OCI-LY7 (cell line): ENCODE results near the gene SDCCAG8. TPM values are rescaled to one million over a fixed set of nuclear protein-coding genes. Genes with fewer than 3 reads are reported as not detected.

ENCODE experiments used
- BruUV-seq: library from RNA; stranded (reverse); fragments of 400-500 nt; replicated peaks from 2 replicates; lab custom pipeline; 2021; lab: Mats Ljungman, UMichigan
- CTCF ChIA-PET: fragments of 300-600 bp; sonication (Branson Sonifier 250); formaldehyde crosslinking; loops from one replicate; lab custom pipeline; 2022; ENCODE audit warnings: antibody characterized with exemption; ENCODE audit not compliant: unreplicated experiment; lab: Charles Lee
- POLR2A ChIA-PET: fragments of 300-600 bp; sonication (Branson Sonifier 250); formaldehyde crosslinking; loops from one replicate; lab custom pipeline; 2022; ENCODE audit warnings: antibody characterized with exemption; lab: Charles Lee
- DNase-seq: peaks from one replicate; pipeline ENCODE4 v3.0.0-alpha.2; 2015; ENCODE audit warnings: low spot score
- H2AFZ ChIP-seq: fragments of 200-600 bp; sonication (generic), shearing (Covaris generic); 2 replicates; pipeline ENCODE4 v1.6.1; 2014; ENCODE audit warnings: mild to moderate bottlenecking, antibody characterized with exemption, low read length, moderate library complexity
- H3K27ac ChIP-seq: fragments of 200-600 bp; sonication (generic); 2 replicates; pipeline ENCODE4 v1.5.1; 2014; ENCODE audit warnings: mixed run types, low read depth, mild to moderate bottlenecking, moderate library complexity, low read length, inconsistent platforms; ENCODE audit not compliant: poor library complexity, severe bottlenecking
- H3K36me3 ChIP-seq: fragments of 200-600 bp; sonication (generic); 2 replicates; pipeline ENCODE4 v1.6.1; 2014; ENCODE audit warnings: mild to moderate bottlenecking, antibody characterized with exemption, low read length, moderate library complexity, mixed read lengths; ENCODE audit not compliant: insufficient read depth
- H3K4me1 ChIP-seq: fragments of 200-600 bp; sonication (generic); 2 replicates; pipeline ENCODE4 v1.5.1; 2014; ENCODE audit warnings: mild to moderate bottlenecking, low read length; ENCODE audit not compliant: insufficient read depth, poor library complexity, severe bottlenecking
- H3K4me2 ChIP-seq: fragments of 200-600 bp; sonication (generic); 2 replicates; pipeline ENCODE4 v1.6.1; 2014; ENCODE audit warnings: mild to moderate bottlenecking, low read length
- H3K4me3 ChIP-seq: fragments of 200-600 bp; sonication (generic); 2 replicates; pipeline ENCODE4 v1.5.1; 2014; ENCODE audit warnings: mild to moderate bottlenecking, low read depth, low read length; ENCODE audit not compliant: poor library complexity, severe bottlenecking
- H3K79me2 ChIP-seq: fragments of 200-600 bp; sonication (generic); 2 replicates; pipeline ENCODE4 v1.6.1; 2016; ENCODE audit warnings: low read depth, mild to moderate bottlenecking, low read length, moderate library complexity, mixed read lengths; ENCODE audit not compliant: insufficient read depth
- H3K9me2 ChIP-seq: fragments of 200-600 bp; sonication (generic); 2 replicates; pipeline ENCODE4 v1.6.1; 2016; ENCODE audit warnings: mild to moderate bottlenecking, low read length, mixed read lengths; ENCODE audit not compliant: insufficient read depth
- H3K9me3 ChIP-seq: fragments of 200-600 bp; sonication (generic); 2 replicates; pipeline ENCODE4 v1.6.1; 2014; ENCODE audit warnings: mild to moderate bottlenecking, mixed run types, low read length, mixed read lengths
- H4K20me1 ChIP-seq: fragments of 200-600 bp; sonication (generic); 2 replicates; pipeline ENCODE4 v1.6.1; 2014; ENCODE audit warnings: mild to moderate bottlenecking, antibody characterized with exemption, low read length, moderate library complexity, mixed read lengths; ENCODE audit not compliant: insufficient read depth
- CTCF ChIP-seq: fragments of 200-600 bp; sonication (generic); conservative IDR thresholded peaks from 2 replicates; pipeline ENCODE4 v1.5.1; 2014; ENCODE audit warnings: mild to moderate bottlenecking, antibody characterized with exemption, low read length, moderate library complexity, mixed read lengths
- EZH2phosphoT487 ChIP-seq: fragments of 200-600 bp; sonication (generic); IDR thresholded peaks from 2 replicates; pipeline ENCODE4 v1.6.1; 2018; ENCODE audit warnings: low read depth, borderline replicate concordance, mild to moderate bottlenecking, mixed run types, antibody characterized with exemption, low read length, moderate library complexity, mixed read lengths
- intact Hi-C: fragments of 100-400 bp; cut with micrococcal nuclease; formaldehyde crosslinking; loops from one replicate; pipeline ENCODE4 v1.10.0; 2022; ENCODE audit not compliant: unreplicated experiment
- total RNA-seq, 2 experiments: library from RNA; depleted of rRNA in 1 of 2; stranded (reverse); fragments of >200 nt in 1 of 2; shearing (Covaris generic) in 1 of 2; gene quantifications; 2 replicates each; pipeline ENCODE4 v1.2.3, GENCODE V29; 2014 to 2022

SDCCAG8 gene
- total RNA-seq, 2 experiments from 2014 or later, result 18.1 to 28.7 TPM

- BruUV-seq, result no TSS peak
- intact Hi-C loops, result no loop called here
- Histone ChIP-seq H3K27ac (no peak overlapping the region), H3K79me2 (no peaks in the 10 kb centered on the region), H3K9me2 (no peaks in the 10 kb centered on the region), H3K4me3 (no peak overlapping the region), H3K9me3 (no peaks in the 10 kb centered on the region), H4K20me1 (no peaks in the 10 kb centered on the region), H3K36me3 (no peaks in the 10 kb centered on the region), H3K4me1 (no peaks in the 10 kb centered on the region), H2AFZ (no peak overlapping the region), H3K4me2 (no peak overlapping the region)
- ChIA-PET CTCF (no interaction called here), POLR2A (no interaction called here)
- no peak for DNase-seq
- no peak for TF ChIP-seq EZH2phosphoT487
- TF ChIP-seq CTCF, result no peak
These were observed 234.1 kb downstream of the SDCCAG8 start for GRCh38 chr1:243489681-243490546.

- Histone ChIP-seq H4K20me1 (no peaks in the 10 kb centered on the region), H3K9me2 (no peaks in the 10 kb centered on the region), H3K79me2 (no peaks in the 10 kb centered on the region), H3K9me3 (no peaks in the 10 kb centered on the region), H3K4me3 (no peak overlapping the region), H2AFZ (no peak overlapping the region), H3K4me1 (no peaks in the 10 kb centered on the region), H3K4me2 (no peak overlapping the region), H3K27ac (no peak overlapping the region), H3K36me3 (no peaks in the 10 kb centered on the region)
- ChIA-PET CTCF (no interaction called here), POLR2A (interaction anchor here (0.6 kb wide), 2 partner anchors 31 to 200 kb away, joined by 3 read pairs; no protein-coding TSS in a partner anchor)
- TF ChIP-seq EZH2phosphoT487 (no peak), CTCF (no peak)
- DNase-seq, result no peak
- no TSS peak for BruUV-seq
- intact Hi-C loops, result no loop called here
These were observed 235.2 kb downstream of the SDCCAG8 start for GRCh38 chr1:243490748-243491686.
